Astrocyte of the cerebellum (primary cell): ENCODE measurements around the gene MBD3L2B.
"Not testable (repeated sequence)": the region's sequence is repeated elsewhere in the genome, so short reads cannot be mapped to it uniquely, and the experiment has no call there.

Experiments
- DNase-seq: peaks from one replicate; pipeline ENCODE4 v3.0.0-alpha.2; 2011; ENCODE audit warnings: low read depth
- H3K4me3 ChIP-seq: 2 replicates; pipeline ENCODE4 v1.5.1; 2011; ENCODE audit warnings: mild to moderate bottlenecking, low read depth, low read length, moderate library complexity
- CTCF ChIP-seq: IDR thresholded peaks from 2 replicates; pipeline ENCODE4 v1.5.1; 2012; ENCODE audit warnings: low read length, low read depth, moderate library complexity, mild to moderate bottlenecking; ENCODE audit errors: missing control alignments
- in situ Hi-C: cut with HindIII; loops from 2 replicates; pipeline ENCODE4 v1.10.0; 2017; ENCODE audit warnings: low sequenced_read_pairs

The MBD3L2B gene

GRCh38 chr19:7063339-7063738, 42.1 kb upstream of the MBD3L2B start:
- no peak overlapping the region for H3K4me3 ChIP-seq
- TF ChIP-seq CTCF = no peak
- DNase-seq = no peak
- in situ Hi-C loops = no loop called here

GRCh38 chr19:7059977-7060376, 38.7 kb upstream of the MBD3L2B start:
- in situ Hi-C loops, H3K4me3 ChIP-seq, DNase-seq: not testable (repeated sequence)

DNA sequence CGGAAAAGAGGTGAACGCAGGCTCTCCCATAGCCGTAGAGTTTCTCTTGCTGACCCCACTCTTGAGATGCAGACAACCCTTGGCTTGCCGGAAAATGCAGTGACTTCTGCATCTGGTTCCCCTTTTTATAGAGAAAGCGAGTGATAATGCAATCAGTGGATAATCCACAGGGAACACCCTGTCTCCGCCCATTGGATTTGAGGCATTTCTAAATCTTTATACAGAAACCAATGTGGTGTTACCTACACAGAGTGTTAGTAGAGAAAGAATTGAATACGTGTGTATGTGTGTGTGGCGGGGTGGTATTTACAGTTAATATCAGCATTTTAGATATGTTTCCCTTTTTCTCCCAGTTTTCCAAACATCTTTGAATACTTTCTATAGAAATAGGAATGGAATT, 37.3 kb upstream of the MBD3L2B start, which contains the start of gene MBD3L3:
TSS of gene MBD3L3 (minus strand) at position 101 of the 400 bp plus-strand sequence. CDS start at position 30, 71 bp downstream.
- in situ Hi-C loops, DNase-seq, H3K4me3 ChIP-seq: not testable (repeated sequence)

DNA sequence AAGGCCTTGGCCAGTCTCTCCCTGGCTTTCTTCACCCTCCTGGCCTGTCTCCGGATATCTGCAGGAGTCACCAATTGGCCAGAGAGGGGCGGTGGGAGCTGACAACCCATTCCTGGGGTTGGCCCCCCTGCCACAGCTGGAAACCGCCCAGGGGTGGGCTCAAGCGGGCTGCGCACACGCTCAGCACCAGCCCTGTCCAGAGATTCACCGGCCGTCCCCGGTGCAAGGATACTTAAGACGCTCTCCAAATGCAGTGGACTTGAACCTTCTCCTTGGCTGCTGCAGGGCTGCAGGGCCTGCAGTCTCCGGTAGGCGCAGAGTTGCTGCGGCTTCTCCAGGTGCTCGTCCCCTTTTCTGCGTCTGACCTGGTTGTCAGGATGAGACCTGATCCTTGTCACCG, 35.1 kb upstream of the MBD3L2B start:
- DNase-seq, H3K4me3 ChIP-seq, in situ Hi-C loops: not testable (repeated sequence)

DNA sequence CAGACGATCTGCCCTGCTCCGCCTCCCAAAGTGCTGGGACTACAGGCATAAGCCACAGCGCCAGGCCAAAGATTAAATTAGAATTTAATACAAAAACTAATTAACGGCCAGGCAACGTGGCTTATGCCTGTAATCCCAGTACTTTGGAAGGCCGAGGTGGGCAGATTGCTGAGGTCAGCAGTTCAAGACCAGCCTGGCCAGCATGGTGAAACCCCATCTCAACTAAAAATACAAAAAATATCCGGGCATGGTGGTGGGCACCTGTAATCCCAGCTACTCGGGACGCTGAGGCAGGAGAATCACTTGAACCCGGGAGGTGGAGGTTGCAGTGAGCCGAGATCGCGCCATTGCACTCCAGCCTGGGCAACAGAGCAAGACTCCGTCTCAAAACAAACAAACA, 34.4 kb upstream of the MBD3L2B start:
- in situ Hi-C loops, DNase-seq, H3K4me3 ChIP-seq: not testable (repeated sequence)

- DNase-seq, H3K4me3 ChIP-seq, in situ Hi-C loops: not testable (repeated sequence)
Observed at GRCh38 chr19:7054635-7055368, 33.6 kb upstream of the MBD3L2B start.

DNA sequence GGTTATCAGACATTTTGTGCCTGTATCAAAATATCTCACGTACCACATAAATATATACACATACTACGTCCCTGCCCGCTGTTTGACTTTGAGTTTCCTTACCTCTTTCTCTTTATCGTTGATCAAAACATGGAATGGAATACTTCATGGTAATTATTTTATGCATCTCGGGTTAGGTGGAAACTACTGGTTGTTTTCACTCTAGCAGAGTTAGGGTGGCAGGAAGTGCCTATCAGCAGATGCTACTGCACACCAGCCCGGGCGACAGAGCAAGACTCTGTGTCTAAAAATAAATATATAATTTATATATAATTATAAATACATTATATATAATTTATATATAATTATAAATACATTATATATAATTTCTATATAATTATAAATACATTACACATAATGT, 31.7 kb upstream of the MBD3L2B start:
- in situ Hi-C loops, H3K4me3 ChIP-seq, DNase-seq: not testable (repeated sequence)

GRCh38 chr19:7051421-7051820, 30.2 kb upstream of the MBD3L2B start:
- DNase-seq, H3K4me3 ChIP-seq, in situ Hi-C loops: not testable (repeated sequence)

DNA sequence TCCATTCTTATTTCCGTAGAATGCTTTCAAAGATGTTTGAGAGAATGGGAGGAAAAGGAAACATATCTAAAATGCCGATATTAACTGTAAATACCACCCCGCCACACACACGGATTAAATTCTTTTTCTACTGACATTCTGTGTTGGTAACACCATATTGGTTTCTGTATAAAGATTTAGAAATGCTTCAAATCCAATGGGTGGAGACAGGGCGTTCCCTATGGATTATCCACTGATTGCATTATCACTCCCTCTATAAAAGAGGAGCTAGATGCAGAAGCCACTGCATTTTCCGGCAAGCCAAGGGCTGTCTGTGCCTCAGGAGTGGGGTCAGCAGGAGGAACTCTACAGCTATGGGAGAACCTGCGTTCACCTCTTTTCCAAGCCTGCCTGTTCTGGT, 27.8 kb upstream of the MBD3L2B start, which contains the start of gene MBD3L2:
TSS of gene MBD3L2 (plus strand) at position 301 of the 400 bp plus-strand sequence. CDS start at position 354, 53 bp downstream.
- H3K4me3 ChIP-seq, in situ Hi-C loops, DNase-seq: not testable (repeated sequence)

- DNase-seq, in situ Hi-C loops, H3K4me3 ChIP-seq: not testable (repeated sequence)
Observed at GRCh38 chr19:7041563-7041962, 20.3 kb upstream of the MBD3L2B start.

DNA sequence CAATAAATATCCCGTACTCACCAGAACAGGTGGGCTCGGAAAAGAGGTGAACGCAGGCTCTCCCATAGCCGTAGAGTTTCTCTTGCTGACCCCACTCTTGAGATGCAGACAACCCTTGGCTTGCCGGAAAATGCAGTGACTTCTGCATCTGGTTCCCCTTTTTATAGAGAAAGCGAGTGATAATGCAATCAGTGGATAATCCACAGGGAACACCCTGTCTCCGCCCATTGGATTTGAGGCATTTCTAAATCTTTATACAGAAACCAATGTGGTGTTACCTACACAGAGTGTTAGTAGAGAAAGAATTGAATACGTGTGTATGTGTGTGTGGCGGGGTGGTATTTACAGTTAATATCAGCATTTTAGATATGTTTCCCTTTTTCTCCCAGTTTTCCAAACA, 18.8 kb upstream of the MBD3L2B start, which contains the start of gene MBD3L4:
TSS of gene MBD3L4 (minus strand) at position 101 of the 400 bp plus-strand sequence. CDS start at position 66, 35 bp downstream.
- DNase-seq, in situ Hi-C loops, H3K4me3 ChIP-seq: not testable (repeated sequence)

GRCh38 chr19:7030278-7030677, 9.0 kb upstream of the MBD3L2B start, which contains the start of gene MBD3L5:
MBD3L5 (plus strand) TSS chr19:7030578; CDS start chr19:7030612, 34 bp downstream.
- DNase-seq, H3K4me3 ChIP-seq, in situ Hi-C loops: not testable (repeated sequence)

GRCh38 chr19:7028790-7029189, 7.6 kb upstream of the MBD3L2B start:
- H3K4me3 ChIP-seq, DNase-seq, in situ Hi-C loops: not testable (repeated sequence)
